ENCODE data around the gene BCL2L13. TPM values are rescaled to one million over a fixed set of nuclear protein-coding genes. Genes with fewer than 3 reads are reported as not detected.

The BCL2L13 gene
- total RNA-seq, 1 experiment from 2014 or later = 26.0 TPM

DNA sequence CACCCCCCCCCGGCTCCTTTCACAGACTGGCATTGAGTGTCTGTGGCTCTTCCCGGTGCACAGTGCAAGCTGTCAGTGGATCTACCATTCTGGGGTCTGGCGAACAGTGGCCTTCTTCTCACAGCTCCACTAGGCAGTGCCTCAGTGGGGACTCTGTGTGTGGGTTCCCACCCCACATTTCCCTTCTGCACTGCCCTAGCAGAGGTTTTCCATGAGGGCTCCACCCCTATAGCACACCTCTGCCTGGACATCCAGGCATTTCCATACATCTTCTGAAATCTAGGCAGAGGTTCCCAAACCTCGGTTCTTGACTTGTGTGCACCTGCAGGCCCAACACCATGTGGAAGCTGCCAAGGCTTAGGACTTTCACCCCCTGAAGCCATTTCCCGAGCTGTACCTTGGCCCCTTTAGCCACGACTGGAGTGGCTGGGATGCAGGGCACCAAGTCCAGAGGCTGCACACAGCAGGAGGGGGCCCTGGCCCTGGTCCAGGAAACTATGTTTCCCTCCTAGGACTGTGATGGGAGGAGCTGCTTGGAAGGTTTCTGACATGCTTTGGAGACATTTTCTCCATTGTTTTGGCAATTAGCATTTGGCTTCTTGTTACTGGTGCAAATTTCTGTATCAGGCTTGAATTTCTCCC, 26.0 kb downstream of the BCL2L13 start:
- Histone ChIP-seq H4K91ac (ENCODE audit: insufficient read length, low read depth, low read length) (no peak overlapping the region), H2AK5ac (ENCODE audit: insufficient read length, low read length) (no peak overlapping the region), H4K20me1 (ENCODE audit: control insufficient read depth, insufficient read depth, insufficient read length) (no peaks in the 10 kb centered on the region), H3K23ac (ENCODE audit: insufficient read length, low read depth, low read length) (no peak overlapping the region), H3K79me1 (ENCODE audit: insufficient read depth, low read depth, low read length, poor library complexity, severe bottlenecking) (no peaks in the 10 kb centered on the region), H4K8ac (replicated peaks; ENCODE audit: insufficient read length, low read depth, low read length) (no peak overlapping the region), H3K4ac (ENCODE audit: low read depth, low read length) (no peak overlapping the region), H3K27ac (ENCODE audit: insufficient read length, low read depth, low read length) (no peak overlapping the region), H3K9ac (ENCODE audit: extremely low read depth, insufficient read length, low read length) (no peak overlapping the region), H3K4me1 (ENCODE audit: insufficient read depth, low read length) (no peaks in the 10 kb centered on the region), H3T11ph (ENCODE audit: low read length) (no peak overlapping the region), H3K27me3 (ENCODE audit: insufficient read depth, low read length) (no peaks in the 10 kb centered on the region), H3K23me2 (ENCODE audit: insufficient read length, low read depth, low read length, poor library complexity, severe bottlenecking) (no peaks in the 10 kb centered on the region), H2BK120ac (ENCODE audit: low read depth, low read length, poor library complexity, severe bottlenecking) (no peak overlapping the region), H3K56ac (ENCODE audit: insufficient read length, low read depth, low read length) (no peak overlapping the region), H2AFZ (ENCODE audit: low read length) (no peak overlapping the region), H2BK12ac (ENCODE audit: insufficient read length, low read depth, low read length) (no peak overlapping the region), H2BK5ac (ENCODE audit: insufficient read length, low read length) (no peak overlapping the region), H3K4me2 (ENCODE audit: insufficient read depth, insufficient read length, low read length) (no peak overlapping the region), H2BK15ac (ENCODE audit: low read depth, low read length) (no peak overlapping the region), H3K9me3 (ENCODE audit: control insufficient read depth, low read depth, low read length) (no peaks in the 10 kb centered on the region), H3K14ac (ENCODE audit: insufficient read depth, low read length) (no peak overlapping the region), H2BK20ac (ENCODE audit: low read depth, low read length, poor library complexity, severe bottlenecking) (no peak overlapping the region), H3K79me2 (ENCODE audit: insufficient read depth, low read length) (no peaks in the 10 kb centered on the region), H3K18ac (ENCODE audit: insufficient read length, low read depth, low read length) (no peak overlapping the region), H4K5ac (ENCODE audit: insufficient read length, low read depth, low read length) (no peak overlapping the region)
- H3K4me1 Mint-ChIP-seq = no peaks in the 10 kb centered on the region
- no peak overlapping the region for H3K4me3 Mint-ChIP-seq
- DNase-seq = no peak
- H3K27ac Mint-ChIP-seq = no peak overlapping the region
- H3K36me3 Mint-ChIP-seq (ENCODE audit: insufficient read depth in 1 of 3, low read depth in 3 of 3) = peaks cover 42 to 62% (median 56%) of the 10 kb centered on the region in 3 experiments
- no CpG with 5 or more reads among the region's 6 CpGs for WGBS (ENCODE audit: extremely low coverage, insufficient read length, low lambda C conversion rate)
- no peak for TF ChIP-seq CTCF (conservative IDR thresholded peaks at IDR 0.05)
- peaks cover 10 to 12% of the 10 kb centered on the region in 2 experiments for H3K9me3 Mint-ChIP-seq
- H3K27me3 Mint-ChIP-seq (ENCODE audit: low read depth) = no peaks in the 10 kb centered on the region
